Loucy (cell line): ENCODE measurements around the gene NEBL.

Experiments
- H2AFZ ChIP-seq: fragments of 200-600 bp; sonication (generic); 2 replicates; pipeline ENCODE4 v1.6.0; 2016; ENCODE audit warnings: antibody characterized with exemption, mild to moderate bottlenecking, low read length, moderate library complexity
- H3F3A ChIP-seq: fragments of 200-600 bp; 2 replicates; pipeline ENCODE4 v1.6.0; 2016; ENCODE audit warnings: antibody characterized with exemption, low read depth, mild to moderate bottlenecking
- H3K27me3 ChIP-seq: fragments of 200-600 bp; sonication (generic); 2 replicates; pipeline ENCODE4 v1.6.1; 2014; ENCODE audit warnings: low read length, mild to moderate bottlenecking; ENCODE audit not compliant: insufficient read depth, poor library complexity, severe bottlenecking
- H3K36me3 ChIP-seq: fragments of 200-600 bp; sonication (generic); 2 replicates; pipeline ENCODE4 v1.6.1; 2016; ENCODE audit warnings: low read length; ENCODE audit not compliant: insufficient read depth
- H3K4me1 ChIP-seq: fragments of 200-600 bp; sonication (generic); 2 replicates; pipeline ENCODE4 v1.5.1; 2014; ENCODE audit warnings: low read length, mild to moderate bottlenecking; ENCODE audit not compliant: insufficient read depth, poor library complexity, severe bottlenecking
- H3K4me2 ChIP-seq: fragments of 200-600 bp; sonication (generic); 2 replicates; pipeline ENCODE4 v1.6.0; 2014; ENCODE audit warnings: antibody characterized with exemption, low read length, low read depth, mild to moderate bottlenecking; ENCODE audit not compliant: poor library complexity, severe bottlenecking
- H3K4me3 ChIP-seq: fragments of 200-600 bp; sonication (generic); 2 replicates; pipeline ENCODE4 v1.5.1; 2014; ENCODE audit warnings: low read length, mild to moderate bottlenecking, mixed read lengths; ENCODE audit not compliant: poor library complexity, severe bottlenecking
- H3K79me2 ChIP-seq: fragments of 200-600 bp; sonication (generic); 2 replicates; pipeline ENCODE4 v1.6.1; 2014; ENCODE audit warnings: low read length; ENCODE audit not compliant: insufficient read depth
- H3K9ac ChIP-seq: fragments of 200-600 bp; sonication (generic); 2 replicates; pipeline ENCODE4 v1.6.0; 2014; ENCODE audit warnings: mild to moderate bottlenecking, low read depth, low read length, moderate library complexity; ENCODE audit not compliant: poor library complexity, severe bottlenecking
- H3K9me2 ChIP-seq: fragments of 200-600 bp; sonication (generic); replicated peaks from 2 replicates; pipeline ENCODE4 v1.6.1; 2016; ENCODE audit warnings: low read depth, low read length, mixed read lengths
- H3K9me3 ChIP-seq: fragments of 200-600 bp; sonication (generic); 2 replicates; pipeline ENCODE4 v1.6.1; 2014; ENCODE audit warnings: mild to moderate bottlenecking, antibody characterized with exemption, low read length, low read depth; ENCODE audit not compliant: insufficient read depth
- H4K20me1 ChIP-seq: fragments of 200-600 bp; sonication (generic); 2 replicates; pipeline ENCODE4 v1.6.0; 2014; ENCODE audit warnings: antibody characterized with exemption, low read length, mild to moderate bottlenecking; ENCODE audit not compliant: insufficient read depth, poor library complexity, severe bottlenecking
- CTCF ChIP-seq: fragments of 200-600 bp; sonication (generic); conservative IDR thresholded peaks from 2 replicates; pipeline ENCODE4 v1.5.1; 2014; ENCODE audit warnings: mild to moderate bottlenecking, antibody characterized with exemption, low read length
- EZH2phosphoT487 ChIP-seq: fragments of 200-600 bp; IDR thresholded peaks from 2 replicates; pipeline ENCODE4 v1.6.1; 2018; ENCODE audit warnings: antibody characterized with exemption, mild to moderate bottlenecking, moderate library complexity, borderline replicate concordance

Gene NEBL

DNA sequence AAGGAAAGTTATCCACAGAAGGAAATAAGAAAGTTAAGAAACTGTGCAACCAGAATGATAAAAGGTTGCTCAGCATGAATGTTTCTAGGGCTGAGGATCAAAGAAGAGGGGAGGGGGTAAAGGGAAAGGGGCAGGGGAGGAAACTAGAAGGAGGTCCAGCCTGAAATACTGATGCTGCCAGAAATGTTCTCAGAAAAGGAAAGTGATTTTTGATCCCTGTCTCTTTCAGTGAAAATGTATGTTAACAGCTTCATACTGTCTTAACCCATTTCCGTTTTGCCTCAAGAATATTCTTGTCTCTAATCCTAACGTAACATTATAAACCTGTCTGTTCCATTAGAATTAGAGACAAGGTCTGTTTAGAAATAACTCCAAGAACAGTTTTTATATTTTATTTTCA, 49.6 kb downstream of the NEBL start:
- Histone ChIP-seq H3K9ac (no peak overlapping the region), H3K9me2 (no peaks in the 10 kb centered on the region), H3K4me3 (no peak overlapping the region), H2AFZ (no peak overlapping the region), H3K4me2 (no peak overlapping the region), H3K79me2 (no peaks in the 10 kb centered on the region), H3K9me3 (no peaks in the 10 kb centered on the region), H3K36me3 (no peaks in the 10 kb centered on the region), H3F3A (no peaks in the 10 kb centered on the region), H4K20me1 (no peaks in the 10 kb centered on the region), H3K4me1 (no peaks in the 10 kb centered on the region), H3K27me3 (no peaks in the 10 kb centered on the region)
- TF ChIP-seq EZH2phosphoT487 (no peak), CTCF (no peak)

DNA sequence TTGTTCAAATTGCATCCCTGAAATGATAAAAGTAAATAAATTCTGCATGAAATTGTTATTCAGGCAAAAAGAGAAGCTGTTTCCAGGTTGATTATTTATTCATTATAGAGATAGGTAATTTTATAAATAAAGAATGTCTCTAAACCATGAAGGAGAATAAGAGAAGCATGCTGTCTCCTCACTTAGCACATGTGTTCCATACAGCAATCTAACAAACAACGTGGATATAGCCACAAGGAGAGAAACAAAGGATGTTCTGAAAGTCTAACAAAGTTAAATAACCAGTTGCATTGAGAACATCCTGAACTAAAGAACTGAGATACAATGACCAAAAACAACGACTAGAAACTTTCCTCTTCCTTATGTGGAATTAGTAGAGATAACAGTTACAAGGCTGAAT, 50.8 kb downstream of the NEBL start:
- Histone ChIP-seq H2AFZ (no peak overlapping the region), H3K79me2 (no peaks in the 10 kb centered on the region), H3K4me1 (no peaks in the 10 kb centered on the region), H3K36me3 (no peaks in the 10 kb centered on the region), H4K20me1 (no peaks in the 10 kb centered on the region), H3K4me3 (no peak overlapping the region), H3K9me3 (no peaks in the 10 kb centered on the region), H3K9ac (no peak overlapping the region), H3K9me2 (no peaks in the 10 kb centered on the region), H3K27me3 (no peaks in the 10 kb centered on the region), H3K4me2 (no peak overlapping the region), H3F3A (no peaks in the 10 kb centered on the region)
- no peak for TF ChIP-seq EZH2phosphoT487
- no peak for TF ChIP-seq CTCF

DNA sequence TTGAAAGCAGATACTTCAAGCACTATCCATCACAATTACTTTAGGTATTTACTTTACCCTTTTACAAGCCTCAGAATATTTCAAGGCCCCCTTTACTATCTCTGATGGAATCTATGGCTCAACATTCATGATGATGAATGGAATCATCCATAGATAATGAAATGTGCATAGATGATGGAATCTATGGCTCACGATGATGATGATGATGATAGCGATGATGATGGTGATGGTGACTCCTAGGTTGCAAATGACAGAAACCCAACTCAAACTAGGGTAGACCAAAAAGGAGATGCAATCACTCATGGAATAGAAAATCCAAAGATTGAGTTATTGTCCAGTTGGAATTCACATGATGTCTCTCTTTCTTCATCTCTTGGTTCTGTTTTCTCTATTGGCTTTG, 55.7 kb downstream of the NEBL start:
- Histone ChIP-seq H3K9me2 (no peaks in the 10 kb centered on the region), H3K9me3 (no peaks in the 10 kb centered on the region), H3K9ac (no peak overlapping the region), H3K4me2 (no peak overlapping the region), H2AFZ (no peak overlapping the region), H3K36me3 (no peaks in the 10 kb centered on the region), H3K27me3 (no peaks in the 10 kb centered on the region), H4K20me1 (no peaks in the 10 kb centered on the region), H3K79me2 (no peaks in the 10 kb centered on the region), H3K4me1 (no peaks in the 10 kb centered on the region), H3F3A (no peaks in the 10 kb centered on the region), H3K4me3 (no peak overlapping the region)
- TF ChIP-seq CTCF (no peak), EZH2phosphoT487 (no peak)
